AG08395 (cell line): ENCODE data around the gene VAT1L.
A peak's percentile ranks its signal among the peaks of the same experiment; 100 is the strongest.

Source experiments
- DNase-seq: peaks from one replicate; pipeline ENCODE4 v3.0.0; 2012; ENCODE audit warnings: mixed read lengths, low spot score

Gene VAT1L

GRCh38 chr16:77788181-77789084 lies at the start of gene VAT1L:
Gene VAT1L (plus strand): TSS chr16:77788564. CDS start chr16:77788683, 119 bp downstream.
- DNase-seq, result peak; percentile 66

- no peak for DNase-seq
These were observed 49.4 kb upstream of the VAT1L start for GRCh38 chr16:77738706-77739558.

GRCh38 chr16:77739559-77739892 lies 48.8 kb upstream of the VAT1L start:
- DNase-seq, result no peak

GRCh38 chr16:77744141-77744540 lies 44.2 kb upstream of the VAT1L start:
- no peak for DNase-seq

- DNase-seq, result peak; percentile 49
These were observed 42.4 kb upstream of the VAT1L start for GRCh38 chr16:77745972-77746371.

GRCh38 chr16:77748421-77749005 lies 39.9 kb upstream of the VAT1L start:
- DNase-seq, result no peak

GRCh38 chr16:77749415-77749814 lies 38.9 kb upstream of the VAT1L start:
- no peak for DNase-seq

- no peak for DNase-seq
These were observed 30.3 kb upstream of the VAT1L start for GRCh38 chr16:77758046-77758445.

GRCh38 chr16:77758508-77758907 lies 29.9 kb upstream of the VAT1L start:
- DNase-seq, result no peak

GRCh38 chr16:77759201-77759600 lies 29.2 kb upstream of the VAT1L start:
- no peak for DNase-seq

- peak; percentile 38 for DNase-seq
These were observed 28.5 kb upstream of the VAT1L start for GRCh38 chr16:77759821-77760220.

GRCh38 chr16:77760800-77761199 lies 27.6 kb upstream of the VAT1L start:
- no peak for DNase-seq

- DNase-seq, result no peak
These were observed 27.2 kb upstream of the VAT1L start for GRCh38 chr16:77761204-77761603.

GRCh38 chr16:77762262-77762661 lies 26.1 kb upstream of the VAT1L start:
- DNase-seq, result no peak

- no peak for DNase-seq
These were observed 24.4 kb upstream of the VAT1L start for GRCh38 chr16:77763994-77764393.

- DNase-seq, result no peak
These were observed 21.2 kb upstream of the VAT1L start for GRCh38 chr16:77767211-77767610.

GRCh38 chr16:77767826-77768225 lies 20.5 kb upstream of the VAT1L start:
- DNase-seq, result no peak

- DNase-seq, result no peak
These were observed 12.2 kb upstream of the VAT1L start for GRCh38 chr16:77775911-77776909.

GRCh38 chr16:77777745-77778144 lies 10.6 kb upstream of the VAT1L start:
- DNase-seq, result no peak

- DNase-seq, result peak; percentile 89
These were observed 8.0 kb upstream of the VAT1L start for GRCh38 chr16:77780378-77780837.

- DNase-seq, result no peak
These were observed 7.3 kb upstream of the VAT1L start for GRCh38 chr16:77781091-77781490.
